H1 (cell line): Measurements from ENCODE around the gene AQP6.

Source experiments
- BRCA1 ChIP-seq: IDR thresholded peaks from 2 replicates; pipeline ENCODE4 v1.6.1; 2012; ENCODE audit warnings: low read depth, low read length, improper control_type of control experiment
- EP300 ChIP-seq, 2 experiments: IDR thresholded peaks; 1 replicate in 1 of 2; 2 replicates in 1 of 2; pipeline ENCODE4 v1.6.1; 2011 to 2012; ENCODE audit warnings: low read depth in 2 of 2, low read length in 2 of 2, mild to moderate bottlenecking in 2 of 2, borderline replicate concordance in 1 of 2, inconsistent platforms in 1 of 2, moderate library complexity in 1 of 2
- EZH2 ChIP-seq: fragments of 200-600 bp; sonication (generic); IDR thresholded peaks from 2 replicates; pipeline ENCODE4 v1.7.1; 2012; ENCODE audit warnings: low read depth, mild to moderate bottlenecking, moderate library complexity, low read length, inconsistent platforms; ENCODE audit not compliant: severe bottlenecking
- JUND ChIP-seq: IDR thresholded peaks from 2 replicates; pipeline ENCODE4 v1.6.1; 2011; ENCODE audit warnings: mild to moderate bottlenecking, improper control_type of control experiment, low read length
- POLR2A ChIP-seq, 2 experiments: IDR thresholded peaks; 1 replicate in 1 of 2; 2 replicates in 1 of 2; pipeline ENCODE4 v1.6.1; 2011; ENCODE audit warnings: low read depth in 2 of 2, low read length in 2 of 2, mild to moderate bottlenecking in 2 of 2; ENCODE audit errors: control extremely low read depth in 1 of 2
- SUZ12 ChIP-seq: fragments of 200-600 bp; sonication (generic); IDR thresholded peaks from 2 replicates; pipeline ENCODE4 v1.6.1; 2012; ENCODE audit warnings: mild to moderate bottlenecking, inconsistent platforms, low read length, moderate library complexity, mixed read lengths
- ZNF274 ChIP-seq: IDR thresholded peaks from 2 replicates; pipeline ENCODE4 v1.7.0; 2012; ENCODE audit warnings: low read length, borderline replicate concordance; ENCODE audit errors: extremely low read depth
- TF ChIP-seq, protein P1 (sequence below), 3 experiments: IDR thresholded peaks; 1 replicate in 2 of 3; 2 replicates in 1 of 3; pipeline versions ENCODE4 v1.5.1 to v1.6.1; 2011; ENCODE audit warnings: low read length in 3 of 3, mild to moderate bottlenecking in 3 of 3, inconsistent platforms in 2 of 3, low read depth in 1 of 3, moderate library complexity in 1 of 3; ENCODE audit not compliant: insufficient read depth in 1 of 3; ENCODE audit errors: control extremely low read depth in 1 of 3

- TF ChIP-seq EP300 (IDR thresholded peaks at IDR 0.05; ENCODE audit: borderline replicate concordance in 1 of 2, low read depth in 2 of 2, low read length in 2 of 2) (no peak), SUZ12 (no peak), ZNF274 (no peak), EZH2 (no peak), POLR2A (IDR thresholded peaks at IDR 0.05; ENCODE audit: control extremely low read depth in 1 of 2, low read depth in 2 of 2, low read length in 2 of 2) (no peak), JUND (no peak), BRCA1 (no peak)
- TF ChIP-seq, protein P1, sequence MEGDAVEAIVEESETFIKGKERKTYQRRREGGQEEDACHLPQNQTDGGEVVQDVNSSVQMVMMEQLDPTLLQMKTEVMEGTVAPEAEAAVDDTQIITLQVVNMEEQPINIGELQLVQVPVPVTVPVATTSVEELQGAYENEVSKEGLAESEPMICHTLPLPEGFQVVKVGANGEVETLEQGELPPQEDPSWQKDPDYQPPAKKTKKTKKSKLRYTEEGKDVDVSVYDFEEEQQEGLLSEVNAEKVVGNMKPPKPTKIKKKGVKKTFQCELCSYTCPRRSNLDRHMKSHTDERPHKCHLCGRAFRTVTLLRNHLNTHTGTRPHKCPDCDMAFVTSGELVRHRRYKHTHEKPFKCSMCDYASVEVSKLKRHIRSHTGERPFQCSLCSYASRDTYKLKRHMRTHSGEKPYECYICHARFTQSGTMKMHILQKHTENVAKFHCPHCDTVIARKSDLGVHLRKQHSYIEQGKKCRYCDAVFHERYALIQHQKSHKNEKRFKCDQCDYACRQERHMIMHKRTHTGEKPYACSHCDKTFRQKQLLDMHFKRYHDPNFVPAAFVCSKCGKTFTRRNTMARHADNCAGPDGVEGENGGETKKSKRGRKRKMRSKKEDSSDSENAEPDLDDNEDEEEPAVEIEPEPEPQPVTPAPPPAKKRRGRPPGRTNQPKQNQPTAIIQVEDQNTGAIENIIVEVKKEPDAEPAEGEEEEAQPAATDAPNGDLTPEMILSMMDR (IDR thresholded peaks at IDR 0.05; ENCODE audit: control extremely low read depth in 1 of 3, insufficient read depth in 1 of 3, low read depth in 1 of 3, low read length in 3 of 3), result no peak
These were observed 44.0 kb downstream of the AQP6 start for GRCh38 chr12:50016501-50017475.
